SU-DHL-6 (cell line): Measurements from ENCODE around the gene LRRC75A.

ENCODE experiments used
- H2AFZ ChIP-seq: fragments of 200-600 bp; sonication (generic); 2 replicates; pipeline ENCODE4 v1.6.1; 2014; ENCODE audit warnings: low read depth, mild to moderate bottlenecking, moderate library complexity, mixed read lengths, antibody characterized with exemption, low read length; ENCODE audit not compliant: severe bottlenecking
- H3F3A ChIP-seq: fragments of 200-600 bp; shearing (Covaris generic); 2 replicates; pipeline ENCODE4 v1.6.0; 2016; ENCODE audit warnings: antibody characterized with exemption, mild to moderate bottlenecking; ENCODE audit not compliant: insufficient read depth
- H3K27ac ChIP-seq: fragments of 200-600 bp; sonication (generic); 2 replicates; pipeline ENCODE4 v1.5.1; 2016; ENCODE audit warnings: low read depth, mild to moderate bottlenecking, low read length, moderate library complexity, mixed read lengths
- H3K27me3 ChIP-seq: fragments of 200-600 bp; sonication (generic), shearing (Covaris generic); 2 replicates; pipeline ENCODE4 v1.6.0; 2014; ENCODE audit warnings: mild to moderate bottlenecking, low read length
- H3K36me3 ChIP-seq: fragments of 200-600 bp; sonication (generic); 2 replicates; pipeline ENCODE4 v1.6.1; 2014; ENCODE audit warnings: mild to moderate bottlenecking, low read length, mixed read lengths
- H3K4me2 ChIP-seq: fragments of 300-600, 200-600 bp; shearing (Covaris generic), sonication (generic); 2 replicates; pipeline ENCODE4 v1.6.0; 2014; ENCODE audit warnings: low read length, low read depth, mild to moderate bottlenecking; ENCODE audit not compliant: poor library complexity, severe bottlenecking
- H3K4me3 ChIP-seq: fragments of 200-600 bp; sonication (generic); 2 replicates; pipeline ENCODE4 v1.5.1; 2014; ENCODE audit warnings: antibody characterized with exemption, low read length, mild to moderate bottlenecking, mixed read lengths; ENCODE audit not compliant: insufficient read depth, poor library complexity, severe bottlenecking
- H3K79me2 ChIP-seq: fragments of 200-600 bp; sonication (generic); 2 replicates; pipeline ENCODE4 v1.6.1; 2014; ENCODE audit warnings: mild to moderate bottlenecking, low read length, moderate library complexity; ENCODE audit not compliant: insufficient read depth
- H3K9ac ChIP-seq: fragments of 200-600 bp; sonication (generic); 2 replicates; pipeline ENCODE4 v1.7.0; 2014; ENCODE audit warnings: mild to moderate bottlenecking, low read length
- H3K9me2 ChIP-seq: fragments of 200-600 bp; sonication (generic); replicated peaks from 2 replicates; pipeline ENCODE4 v1.6.1; 2014; ENCODE audit warnings: low read length; ENCODE audit not compliant: insufficient read depth
- H3K9me3 ChIP-seq: fragments of 200-600 bp; sonication (generic); 2 replicates; pipeline ENCODE4 v1.6.1; 2014; ENCODE audit warnings: low read length, mixed read lengths; ENCODE audit not compliant: insufficient read depth
- H4K20me1 ChIP-seq: fragments of 200-600 bp; sonication (generic); 2 replicates; pipeline ENCODE4 v1.6.1; 2014; ENCODE audit warnings: low read depth, mild to moderate bottlenecking, antibody characterized with exemption, low read length, moderate library complexity, mixed read lengths
- CTCF ChIP-seq: fragments of 200-600 bp; sonication (generic); IDR thresholded peaks from one replicate; pipeline ENCODE4 v1.5.1; 2017; ENCODE audit warnings: antibody characterized with exemption, mild to moderate bottlenecking, low read length, moderate library complexity; ENCODE audit not compliant: insufficient read depth, poor library complexity, severe bottlenecking
- EZH2phosphoT487 ChIP-seq: fragments of 200-600 bp; sonication (generic), shearing (Covaris generic); conservative IDR thresholded peaks from 2 replicates; pipeline ENCODE4 v1.6.1; 2018; ENCODE audit warnings: mild to moderate bottlenecking, antibody characterized with exemption, low read length, moderate library complexity, mixed read lengths

LRRC75A gene

GRCh38 chr17:16470265-16470664 is 21.7 kb downstream of the LRRC75A start:
- Histone ChIP-seq H4K20me1 (no peaks in the 10 kb centered on the region), H3K9me2 (no peaks in the 10 kb centered on the region), H2AFZ (no peak overlapping the region), H3K36me3 (no peaks in the 10 kb centered on the region), H3F3A (no peaks in the 10 kb centered on the region), H3K79me2 (no peaks in the 10 kb centered on the region), H3K27me3 (no peaks in the 10 kb centered on the region), H3K9ac (no peak overlapping the region), H3K4me2 (no peak overlapping the region), H3K9me3 (no peaks in the 10 kb centered on the region), H3K27ac (no peak overlapping the region), H3K4me3 (no peak overlapping the region)
- TF ChIP-seq CTCF (no peak), EZH2phosphoT487 (no peak)

DNA sequence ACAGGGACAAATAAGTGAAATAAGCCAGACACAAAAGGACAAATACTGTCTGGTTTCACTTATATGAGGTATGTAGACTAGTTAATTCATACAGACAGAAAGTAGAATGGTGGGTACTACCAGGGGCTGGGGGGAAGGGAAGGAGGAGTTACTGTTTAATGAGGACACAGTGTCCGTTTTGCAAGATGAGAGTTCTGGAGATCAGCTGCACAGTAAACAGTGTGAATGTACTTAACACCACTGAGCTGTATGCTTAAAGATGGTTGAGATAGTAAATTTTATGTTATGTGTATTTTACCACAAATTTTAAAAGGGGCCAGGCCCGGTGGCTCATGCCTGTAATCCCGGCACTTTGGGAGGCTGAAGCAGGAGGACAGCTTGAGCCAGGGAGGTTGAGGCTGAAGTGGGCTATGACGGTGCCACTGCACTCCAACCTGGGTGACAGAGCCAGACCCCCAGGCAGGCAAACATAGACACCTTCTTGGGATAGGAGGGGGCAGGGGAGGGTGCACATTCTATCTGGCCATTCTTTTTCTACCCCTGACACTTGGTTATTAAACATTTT is 23.5 kb downstream of the LRRC75A start:
- Histone ChIP-seq H3K27ac (no peak overlapping the region), H3K9me2 (no peaks in the 10 kb centered on the region), H3K4me3 (no peak overlapping the region), H3K79me2 (no peaks in the 10 kb centered on the region), H4K20me1 (no peaks in the 10 kb centered on the region), H3F3A (no peaks in the 10 kb centered on the region), H3K27me3 (no peaks in the 10 kb centered on the region), H3K4me2 (no peak overlapping the region), H3K9ac (no peak overlapping the region), H2AFZ (no peak overlapping the region), H3K36me3 (no peaks in the 10 kb centered on the region), H3K9me3 (no peaks in the 10 kb centered on the region)
- TF ChIP-seq EZH2phosphoT487 (no peak), CTCF (no peak)

- Histone ChIP-seq H3K36me3 (no peaks in the 10 kb centered on the region), H3K27ac (no peak overlapping the region), H2AFZ (no peak overlapping the region), H3K4me3 (no peak overlapping the region), H3K9ac (no peak overlapping the region), H3F3A (no peaks in the 10 kb centered on the region), H3K9me2 (no peaks in the 10 kb centered on the region), H4K20me1 (no peaks in the 10 kb centered on the region), H3K27me3 (no peaks in the 10 kb centered on the region), H3K9me3 (no peaks in the 10 kb centered on the region), H3K4me2 (no peak overlapping the region), H3K79me2 (no peaks in the 10 kb centered on the region)
- TF ChIP-seq EZH2phosphoT487 (no peak), CTCF (no peak)
Measured at GRCh38 chr17:16467886-16468285, 24.1 kb downstream of the LRRC75A start.
